LNCaP clone FGC (cell line): Measurements from ENCODE around the gene PLPP3.

ENCODE experiments used
- DNase-seq: peaks from one replicate; pipeline ENCODE4 v3.0.0-alpha.2; 2011; ENCODE audit warnings: low read depth
- H3K4me3 ChIP-seq: 2 replicates; pipeline ENCODE4 v1.5.1; 2011; ENCODE audit warnings: mild to moderate bottlenecking, low read depth, low read length, control low read depth
- CTCF ChIP-seq: IDR thresholded peaks from 2 replicates; pipeline ENCODE4 v1.5.1; 2012; ENCODE audit warnings: mild to moderate bottlenecking; ENCODE audit not compliant: control insufficient read depth, insufficient read depth; ENCODE audit errors: extremely low read depth

The PLPP3 gene

GRCh38 chr1:56508523-56508983 is 70.8 kb downstream of the PLPP3 start:
- no peak for DNase-seq
- TF ChIP-seq CTCF: no peak
- H3K4me3 ChIP-seq: no peak overlapping the region

DNA sequence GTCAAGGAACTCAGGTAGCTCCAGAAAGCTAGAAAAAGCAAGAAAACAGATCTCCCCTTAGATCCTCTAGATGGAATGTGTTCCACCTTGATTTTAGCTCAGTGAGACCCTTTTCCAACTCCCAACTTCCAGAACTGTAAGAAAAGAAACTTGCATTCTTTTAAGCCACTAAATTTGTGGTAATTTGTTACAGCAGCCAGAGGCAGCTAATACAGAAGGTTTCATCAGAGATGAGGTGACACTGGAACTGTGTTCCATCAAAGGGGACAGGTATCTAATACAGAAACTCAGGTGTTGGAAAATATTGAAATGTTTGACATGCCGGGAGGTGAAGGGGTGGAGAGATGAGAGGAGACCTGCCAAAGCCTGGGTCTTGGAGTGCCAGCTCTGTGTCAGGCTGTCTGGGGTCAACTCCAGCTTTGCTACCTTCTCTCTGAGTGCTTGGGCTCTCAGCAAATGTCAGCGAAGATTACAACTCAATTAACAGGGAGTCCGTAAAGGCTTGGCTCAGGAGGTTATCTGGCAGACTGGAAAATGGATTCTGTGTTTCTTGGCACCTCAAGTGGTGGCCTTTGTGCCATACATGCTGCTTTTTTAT is 71.3 kb downstream of the PLPP3 start:
- no peak overlapping the region for H3K4me3 ChIP-seq
- TF ChIP-seq CTCF: no peak
- no peak for DNase-seq

DNA sequence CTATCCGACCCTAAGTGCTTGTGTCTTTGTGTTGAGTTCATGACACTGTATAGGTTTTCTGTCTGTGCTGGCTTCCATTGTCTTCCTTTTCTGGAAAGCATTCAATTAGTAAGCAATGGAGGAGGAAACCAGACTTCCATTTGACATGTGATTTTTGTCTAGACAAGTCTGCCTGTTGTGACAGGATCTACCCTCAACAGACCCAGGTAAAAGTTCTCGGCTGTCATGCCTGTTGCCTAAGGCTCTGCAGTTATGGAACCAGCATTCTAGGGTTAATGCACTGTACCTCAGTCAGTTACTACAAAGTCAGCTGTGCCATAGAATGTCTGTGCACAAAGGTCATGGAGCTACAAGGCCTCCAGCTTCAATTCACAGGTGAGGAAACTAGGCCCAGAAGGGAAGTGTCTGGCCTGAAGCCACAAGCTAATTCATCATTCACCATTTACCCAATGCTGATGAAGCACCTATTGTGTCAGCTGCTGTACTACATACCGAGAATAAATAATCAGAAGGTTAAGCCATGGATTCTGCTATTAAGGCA is 72.3 kb downstream of the PLPP3 start:
- DNase-seq: no peak
- no peak overlapping the region for H3K4me3 ChIP-seq
- TF ChIP-seq CTCF: no peak

DNA sequence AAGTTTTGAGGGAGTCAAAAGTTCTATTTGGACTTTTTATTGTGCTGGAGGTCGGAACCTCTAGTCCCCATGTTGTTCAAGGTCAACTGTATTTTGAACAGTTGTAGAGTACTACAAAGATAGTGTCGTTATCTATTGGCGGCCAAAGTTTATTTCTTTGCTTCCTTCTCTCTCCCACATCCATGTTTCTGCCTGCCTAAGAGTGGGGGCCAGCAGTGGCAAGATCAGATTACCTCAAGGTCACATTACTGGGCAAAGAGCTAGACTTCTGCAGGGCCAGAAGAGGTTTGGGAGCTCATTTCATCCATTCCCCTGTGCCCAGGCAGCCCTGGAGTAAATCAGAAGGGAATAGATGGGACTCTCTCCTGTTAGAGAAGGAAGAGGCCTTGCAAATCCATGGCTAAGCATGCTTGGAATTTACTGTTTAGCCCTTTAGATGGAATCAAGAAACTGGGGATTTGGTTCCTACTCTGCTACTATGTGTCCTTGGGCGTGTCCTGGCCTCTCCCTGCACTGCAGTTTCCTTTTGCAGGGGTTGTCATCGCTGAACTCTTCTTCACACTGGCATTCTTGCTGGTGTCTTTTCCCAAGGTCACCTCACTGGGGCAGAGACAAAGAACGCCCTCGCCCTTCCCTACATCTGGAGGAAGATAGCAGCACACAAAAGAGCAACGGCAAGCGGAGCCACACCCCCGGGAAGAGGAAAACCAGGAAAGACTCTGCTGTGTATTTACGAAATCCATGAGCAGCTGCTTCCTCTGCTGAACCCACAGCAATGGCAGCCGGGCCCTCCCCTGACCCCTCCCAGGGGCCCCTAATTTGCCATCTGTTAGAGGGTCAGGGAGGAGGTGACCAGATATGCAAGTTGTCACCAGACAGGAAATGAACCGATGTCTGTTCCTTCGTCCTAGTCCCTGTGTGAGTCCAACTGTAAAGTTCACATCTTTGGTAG is 73.3 kb downstream of the PLPP3 start:
- H3K4me3 ChIP-seq: no peak overlapping the region
- TF ChIP-seq CTCF: no peak

DNA sequence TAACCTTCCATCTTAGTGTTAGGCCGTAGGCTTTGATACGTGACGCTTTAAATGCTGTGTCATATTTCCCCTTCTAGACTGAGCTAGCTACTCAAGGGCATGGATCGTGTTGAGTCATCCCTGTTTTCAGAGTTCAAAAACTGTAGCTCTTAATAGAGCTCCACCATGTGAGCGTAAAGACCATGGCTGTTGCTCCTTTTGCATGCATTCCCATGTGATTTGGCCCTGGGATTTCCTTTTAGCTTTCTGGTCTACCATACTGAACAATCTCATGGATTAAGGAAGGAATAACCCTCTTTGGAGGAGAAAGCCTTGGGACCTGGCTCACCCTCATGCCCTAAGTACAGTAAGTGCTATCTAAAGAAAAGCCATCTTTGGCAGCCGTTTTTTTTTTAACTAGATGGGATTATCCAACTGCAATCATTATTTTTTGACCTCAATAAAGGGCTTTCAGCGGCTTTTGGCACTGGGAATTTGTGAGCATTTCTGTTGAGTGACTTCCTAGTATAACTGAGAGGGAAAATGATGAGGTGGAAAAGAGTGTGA is 76.6 kb downstream of the PLPP3 start:
- no peak overlapping the region for H3K4me3 ChIP-seq
- DNase-seq: no peak
- no peak for TF ChIP-seq CTCF

More for the DNA sequence above, 73.3 kb downstream of the PLPP3 start:
- DNase-seq: no peak

DNA sequence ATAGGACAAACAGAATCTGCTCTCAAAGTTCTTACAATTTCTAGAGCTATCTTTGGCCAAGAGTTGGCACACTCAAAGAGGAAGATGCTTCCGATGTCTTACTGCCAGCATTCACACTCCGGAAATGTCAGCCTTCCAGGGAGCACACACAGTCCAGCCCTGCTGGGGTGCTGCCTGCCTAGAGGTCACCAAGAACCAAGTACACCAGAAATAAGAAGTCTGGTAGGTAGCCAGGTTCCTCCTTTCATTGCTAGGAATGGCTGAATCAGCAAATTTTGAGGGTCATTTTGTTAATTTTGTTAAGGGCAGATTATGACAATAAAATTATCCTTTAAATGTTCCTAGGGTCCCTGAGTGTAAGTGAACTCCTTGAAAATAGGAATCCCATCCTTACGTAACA is 77.5 kb downstream of the PLPP3 start:
- no peak overlapping the region for H3K4me3 ChIP-seq
- no peak for TF ChIP-seq CTCF
- DNase-seq: no peak
